Chondrocyte (in vitro differentiated cells): Measurements from ENCODE around the gene SPON1. TPM values are rescaled to one million over a fixed set of nuclear protein-coding genes. Genes with fewer than 3 reads are reported as not detected.
"Not testable (repeated sequence)": the region's sequence is repeated elsewhere in the genome, so short reads cannot be mapped to it uniquely, and the experiment has no call there.

Experiments
- DNase-seq: peaks from one replicate; pipeline ENCODE4 v3.0.0; 2021; ENCODE audit warnings: mixed read lengths, low spot score
- H3K27ac Mint-ChIP-seq: one replicate; pipeline ENCODE4 v1.8.0; 2021; ENCODE audit warnings: mild to moderate bottlenecking, moderate library complexity, mixed read lengths; ENCODE audit not compliant: unreplicated experiment
- H3K27me3 Mint-ChIP-seq: 2 replicates; pipeline ENCODE4 v1.8.0; 2021; ENCODE audit warnings: low read depth, mixed read lengths
- H3K36me3 Mint-ChIP-seq: 2 replicates; pipeline ENCODE4 v1.8.0; 2021; ENCODE audit warnings: low read depth, mixed read lengths
- H3K4me1 Mint-ChIP-seq: 2 replicates; pipeline ENCODE4 v1.8.0; 2021; ENCODE audit warnings: low read depth, mild to moderate bottlenecking, mixed read lengths
- H3K4me3 Mint-ChIP-seq: one replicate; pipeline ENCODE4 v1.8.0; 2021; ENCODE audit warnings: mild to moderate bottlenecking, moderate library complexity, mixed read lengths; ENCODE audit not compliant: unreplicated experiment
- H3K9me3 Mint-ChIP-seq: 2 replicates; pipeline ENCODE4 v1.8.0; 2021; ENCODE audit warnings: low read depth, mixed read lengths
- total RNA-seq: library from RNA; stranded (reverse); gene quantifications from 3 replicates; pipeline ENCODE4 v1.2.1, GENCODE V29; 2021
- TF ChIP-seq, protein P1 (sequence below): fragments of 200-600 bp; sonication (generic); IDR thresholded peaks from 2 replicates; pipeline ENCODE4 v1.5.0; 2021; ENCODE audit warnings: antibody characterized with exemption, mild to moderate bottlenecking, moderate library complexity

The SPON1 gene
- total RNA-seq, 1 donor from 2014 or later: 0.10 TPM

DNA sequence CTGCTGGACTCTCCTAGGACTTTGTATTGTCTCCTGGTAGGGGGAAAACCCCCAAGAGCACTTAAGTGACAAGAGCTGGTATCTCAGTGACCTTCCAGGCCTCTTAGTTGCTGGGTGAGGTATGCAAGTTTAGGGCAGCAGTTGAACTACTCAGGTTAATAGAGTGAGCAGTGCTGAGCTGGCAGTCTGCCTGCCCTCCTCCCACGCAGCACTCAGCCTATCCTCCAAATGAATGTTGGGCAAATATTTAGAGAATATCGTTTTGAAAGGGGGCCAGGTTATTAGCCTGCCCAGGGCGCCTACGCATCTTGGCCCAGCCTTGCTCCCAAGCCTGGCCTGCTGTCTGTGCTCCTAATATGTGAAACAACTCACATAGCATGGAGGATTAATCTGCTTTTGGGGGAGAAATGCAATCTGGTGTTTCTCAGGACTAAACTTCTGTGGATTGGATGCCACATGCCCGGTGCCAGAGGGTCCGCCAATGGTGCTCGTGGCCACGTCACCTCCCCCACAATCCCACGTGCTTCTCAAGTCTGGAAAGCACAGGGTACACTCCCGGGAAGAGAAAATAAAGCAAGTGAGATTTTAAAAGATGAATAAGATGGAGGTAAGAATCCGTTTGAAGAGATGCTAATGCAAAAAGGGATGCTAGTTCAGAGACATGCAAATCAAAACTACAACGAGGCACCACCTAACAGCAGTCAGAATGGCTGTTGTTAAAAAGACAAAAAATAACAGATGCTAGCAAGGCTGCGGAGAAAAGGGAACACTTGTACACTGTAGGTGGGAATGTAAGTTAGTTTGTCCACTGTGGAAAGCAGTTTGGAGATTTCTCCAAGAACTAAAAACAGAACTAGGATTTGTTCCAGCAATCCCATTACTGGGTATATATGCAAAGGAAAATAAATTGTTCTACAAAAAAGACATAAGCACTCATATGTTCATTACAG, 67.7 kb downstream of the SPON1 start:
- DNase-seq: no peak
- no peaks in the 10 kb centered on the region for H3K36me3 Mint-ChIP-seq
- H3K27me3 Mint-ChIP-seq: peaks cover 24% of the 10 kb centered on the region
- TF ChIP-seq, protein P1, sequence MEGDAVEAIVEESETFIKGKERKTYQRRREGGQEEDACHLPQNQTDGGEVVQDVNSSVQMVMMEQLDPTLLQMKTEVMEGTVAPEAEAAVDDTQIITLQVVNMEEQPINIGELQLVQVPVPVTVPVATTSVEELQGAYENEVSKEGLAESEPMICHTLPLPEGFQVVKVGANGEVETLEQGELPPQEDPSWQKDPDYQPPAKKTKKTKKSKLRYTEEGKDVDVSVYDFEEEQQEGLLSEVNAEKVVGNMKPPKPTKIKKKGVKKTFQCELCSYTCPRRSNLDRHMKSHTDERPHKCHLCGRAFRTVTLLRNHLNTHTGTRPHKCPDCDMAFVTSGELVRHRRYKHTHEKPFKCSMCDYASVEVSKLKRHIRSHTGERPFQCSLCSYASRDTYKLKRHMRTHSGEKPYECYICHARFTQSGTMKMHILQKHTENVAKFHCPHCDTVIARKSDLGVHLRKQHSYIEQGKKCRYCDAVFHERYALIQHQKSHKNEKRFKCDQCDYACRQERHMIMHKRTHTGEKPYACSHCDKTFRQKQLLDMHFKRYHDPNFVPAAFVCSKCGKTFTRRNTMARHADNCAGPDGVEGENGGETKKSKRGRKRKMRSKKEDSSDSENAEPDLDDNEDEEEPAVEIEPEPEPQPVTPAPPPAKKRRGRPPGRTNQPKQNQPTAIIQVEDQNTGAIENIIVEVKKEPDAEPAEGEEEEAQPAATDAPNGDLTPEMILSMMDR: no peak
- no peaks in the 10 kb centered on the region for H3K4me1 Mint-ChIP-seq
- H3K27ac Mint-ChIP-seq: no peak overlapping the region
- H3K4me3 Mint-ChIP-seq: no peak overlapping the region
- no peaks in the 10 kb centered on the region for H3K9me3 Mint-ChIP-seq

DNA sequence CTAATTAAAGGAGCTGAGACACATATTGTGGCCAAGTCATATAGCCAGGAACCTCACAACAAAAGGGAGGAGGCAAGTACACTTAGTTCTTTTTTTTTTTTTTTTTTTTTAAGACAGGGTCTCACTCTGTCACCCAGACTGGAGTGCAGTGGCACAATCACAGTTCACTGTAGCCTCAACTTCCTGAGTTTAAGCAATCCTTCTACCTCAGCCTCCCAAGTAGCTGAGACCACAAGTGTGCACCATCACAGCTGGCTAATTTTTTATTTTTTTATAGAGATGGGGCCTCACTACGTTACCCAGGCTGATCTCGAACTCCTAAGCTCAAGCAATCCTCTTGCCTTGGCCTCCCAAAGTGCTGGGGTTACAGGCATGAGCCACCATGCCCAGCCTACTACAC, 73.0 kb downstream of the SPON1 start:
- not testable (repeated sequence) for H3K36me3 Mint-ChIP-seq, DNase-seq, H3K4me3 Mint-ChIP-seq, H3K4me1 Mint-ChIP-seq, H3K9me3 Mint-ChIP-seq, H3K27ac Mint-ChIP-seq
- H3K27me3 Mint-ChIP-seq: peaks cover 13% of the 10 kb centered on the region

DNA sequence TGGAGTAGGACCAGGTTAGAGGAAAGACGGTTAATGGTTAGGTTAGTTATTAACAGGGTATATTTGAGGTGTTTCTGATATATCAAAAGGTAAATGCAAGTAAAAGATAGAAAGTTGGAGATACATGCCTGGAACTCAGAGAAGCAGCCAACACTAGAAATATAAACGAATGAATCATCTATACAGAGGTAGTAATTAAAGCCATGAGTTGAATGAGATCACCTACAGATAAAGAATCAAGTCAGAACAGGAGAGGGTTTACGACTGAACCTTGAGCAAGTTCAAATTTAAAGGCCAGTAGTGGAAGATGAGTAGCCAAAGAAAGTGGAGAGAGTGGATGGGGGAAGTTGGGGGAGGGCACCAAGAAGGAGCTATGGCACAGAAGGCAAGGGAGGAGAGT, 73.9 kb downstream of the SPON1 start:
- TF ChIP-seq, protein P1: no peak
- no peaks in the 10 kb centered on the region for H3K4me1 Mint-ChIP-seq
- peaks cover 12% of the 10 kb centered on the region for H3K27me3 Mint-ChIP-seq
- H3K4me3 Mint-ChIP-seq: no peak overlapping the region
- no peak for DNase-seq
- H3K9me3 Mint-ChIP-seq: peaks cover 6% of the 10 kb centered on the region
- H3K27ac Mint-ChIP-seq: no peak overlapping the region
- no peaks in the 10 kb centered on the region for H3K36me3 Mint-ChIP-seq

DNA sequence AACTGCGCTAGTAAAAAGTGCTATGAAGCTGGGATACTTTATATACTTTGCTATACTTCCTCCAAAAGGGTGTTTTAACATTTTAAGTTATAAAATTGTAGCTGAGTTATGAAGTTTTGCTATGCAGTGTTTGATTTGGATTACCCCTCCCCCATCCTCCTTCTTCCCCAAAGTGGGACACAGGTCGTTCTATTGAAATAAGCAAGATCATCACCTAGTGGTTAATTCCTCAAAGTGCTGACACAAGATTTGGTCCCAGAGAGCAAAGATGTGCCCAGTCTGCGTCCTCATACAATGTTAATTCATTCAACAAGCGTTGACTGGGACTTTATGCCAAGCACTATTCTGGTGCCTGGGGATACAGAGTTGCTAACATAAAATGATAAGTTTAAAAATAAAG, 78.5 kb downstream of the SPON1 start:
- Mint-ChIP-seq H3K4me3 (no peak overlapping the region), H3K27me3 (peaks cover 4% of the 10 kb centered on the region), H3K36me3 (no peaks in the 10 kb centered on the region), H3K4me1 (no peaks in the 10 kb centered on the region), H3K9me3 (peaks cover 6% of the 10 kb centered on the region), H3K27ac (no peak overlapping the region)
- no peak for DNase-seq
- TF ChIP-seq, protein P1: peak; percentile 23

DNA sequence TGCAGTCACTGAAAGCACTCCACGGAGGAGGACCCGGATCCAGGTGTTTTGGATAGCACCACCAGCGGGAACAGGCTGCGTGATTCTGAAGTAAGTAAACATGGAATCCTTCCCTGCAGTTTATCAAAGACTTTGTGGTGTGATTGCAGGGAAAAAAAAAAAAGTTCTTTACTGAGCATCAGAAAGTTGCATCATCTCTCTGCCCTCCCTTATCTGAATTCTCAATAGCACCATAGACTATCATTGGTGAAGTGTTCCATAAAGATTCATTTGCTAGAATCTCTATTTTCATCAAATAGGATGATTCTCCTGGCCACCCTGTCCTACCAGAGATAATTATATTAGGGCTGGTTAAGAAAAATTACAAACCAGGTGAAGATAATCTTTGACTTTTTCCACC, 79.0 kb downstream of the SPON1 start:
- H3K36me3 Mint-ChIP-seq: no peaks in the 10 kb centered on the region
- H3K4me3 Mint-ChIP-seq: no peak overlapping the region
- DNase-seq: no peak
- peaks cover 5% of the 10 kb centered on the region for H3K27me3 Mint-ChIP-seq
- H3K27ac Mint-ChIP-seq: no peak overlapping the region
- H3K4me1 Mint-ChIP-seq: no peaks in the 10 kb centered on the region
- TF ChIP-seq, protein P1: no peak
- H3K9me3 Mint-ChIP-seq: peaks cover 6% of the 10 kb centered on the region
